K562 (cell line): ENCODE results near the gene HOXB5. TPM values are rescaled to one million over a fixed set of nuclear protein-coding genes. Genes with fewer than 3 reads are reported as not detected.

Experiments
- ATAC-seq: fragments of 200-7000 bp; cut with Tn5 transposase; 3 replicates; pipeline ENCODE4 v1.9.1; 2020; ENCODE audit warnings: moderate library complexity
- BruUV-seq: library from RNA; stranded (reverse); fragments of 400-500 nt; replicated peaks from 2 replicates; lab custom pipeline; 2021; lab: Mats Ljungman, UMichigan
- CTCF ChIA-PET: fragments of 300-600 bp; formaldehyde crosslinking; extraction: SDS; loops from one replicate; lab custom pipeline; 2021; ENCODE audit warnings: low intra/inter-chr PET ratio; lab: Yijun Ruan, JAX
- POLR2A ChIA-PET: fragments of 300-600, 350-650 bp; sonication (Branson Sonifier 250); formaldehyde crosslinking; extraction: SDS; loops from one replicate; lab custom pipeline; 2021; ENCODE audit warnings: antibody characterized with exemption, inconsistent platforms; lab: Yijun Ruan, JAX
- DNase-seq, 4 experiments: peaks; one replicate each; pipeline versions ENCODE4 v3.0.0 to v3.0.0-alpha.2; 2011 to 2018; ENCODE audit warnings: low spot score in 3 of 4, mixed read lengths in 3 of 4; ENCODE audit errors: extremely low read depth in 1 of 4
- FAIRE-seq: peaks from 2 replicates; lab custom pipeline; 2011; peaks lifted over from hg19 to GRCh38; lab: Jason Lieb, UNC
- H2AFZ ChIP-seq: 2 replicates; pipeline ENCODE4 v1.6.0; 2011; ENCODE audit warnings: low read depth, low read length, control low read depth, inconsistent platforms
- H3K27ac ChIP-seq: fragments of 200-600 bp; 3 replicates; pipeline ENCODE4 v1.8.0; 2011; ENCODE audit warnings: low read depth, mild to moderate bottlenecking, control low read depth, inconsistent platforms, low read length, moderate library complexity, mixed read lengths; ENCODE audit errors: extremely low read depth
- H3K27me3 ChIP-seq, 2 experiments: fragments of 300-600 bp in 1 of 2; 2 replicates in 1 of 2; 3 replicates in 1 of 2; pipeline versions ENCODE4 v1.6.0 to v1.8.0; 2011; ENCODE audit warnings: inconsistent platforms in 2 of 2, low read length in 2 of 2, mild to moderate bottlenecking in 1 of 2, mixed read lengths in 1 of 2, moderate library complexity in 1 of 2; ENCODE audit not compliant: control insufficient read depth in 2 of 2, insufficient read depth in 2 of 2
- H3K36me3 ChIP-seq: fragments of 300-600 bp; 3 replicates; pipeline ENCODE4 v1.8.0; 2011; ENCODE audit warnings: mild to moderate bottlenecking, low read length, inconsistent platforms; ENCODE audit not compliant: control insufficient read depth, insufficient read depth
- H3K4me1 ChIP-seq, 2 experiments: fragments of 200-600 bp in 1 of 2; replicated peaks in 1 of 2; 2 replicates in 1 of 2; 3 replicates in 1 of 2; pipeline versions ENCODE4 v1.5.1 to v1.8.0; 2011; ENCODE audit warnings: inconsistent platforms in 2 of 2, low read length in 2 of 2, mild to moderate bottlenecking in 1 of 2, mixed read lengths in 1 of 2, moderate library complexity in 1 of 2; ENCODE audit not compliant: control insufficient read depth in 2 of 2, insufficient read depth in 2 of 2
- H3K4me2 ChIP-seq: 2 replicates; pipeline ENCODE4 v1.6.1; 2011; ENCODE audit warnings: low read length, control low read depth, inconsistent platforms, mixed read lengths; ENCODE audit not compliant: insufficient read depth
- H3K4me3 ChIP-seq: fragments of 200-600 bp; sonication (generic), shearing (Covaris generic); 2 replicates; pipeline ENCODE4 v1.5.1; 2016; ENCODE audit warnings: control low read depth, inconsistent platforms
- H3K79me2 ChIP-seq: fragments of 200-600 bp; 3 replicates; pipeline ENCODE4 v1.8.0; 2011; ENCODE audit warnings: low read length, inconsistent platforms; ENCODE audit not compliant: control insufficient read depth, insufficient read depth
- H3K9ac ChIP-seq, 2 experiments: 2 replicates each; pipeline versions ENCODE4 v1.6.0 to v1.6.1; 2011; ENCODE audit warnings: low read depth in 2 of 2, low read length in 2 of 2, control low read depth in 1 of 2, inconsistent platforms in 1 of 2, mild to moderate bottlenecking in 1 of 2, mixed read lengths in 1 of 2; ENCODE audit not compliant: insufficient read depth in 1 of 2
- H3K9me1 ChIP-seq: one replicate; pipeline ENCODE4 v1.6.0; 2011; ENCODE audit warnings: inconsistent platforms, mild to moderate bottlenecking, low read length, moderate library complexity; ENCODE audit not compliant: control insufficient read depth, insufficient read depth
- H3K9me3 ChIP-seq: replicated peaks from 2 replicates; pipeline ENCODE4 v1.5.1; 2011; ENCODE audit warnings: low read depth, low read length, inconsistent platforms; ENCODE audit not compliant: control insufficient read depth, insufficient read depth
- H4K20me1 ChIP-seq: replicated peaks from 2 replicates; pipeline ENCODE4 v1.6.1; 2011; ENCODE audit warnings: low read length, inconsistent platforms, mixed read lengths; ENCODE audit not compliant: control insufficient read depth, insufficient read depth
- OTX1 ChIP-seq: fragments of 450-650 bp; formaldehyde crosslinking; IDR thresholded peaks from 2 replicates; pipeline ENCODE4 v1.4.0; 2022; ENCODE audit warnings: mild to moderate bottlenecking
- SREBF1 ChIP-seq: fragments of 150-350 bp; IDR thresholded peaks from 2 replicates; pipeline ENCODE4 v1.6.1; 2014; ENCODE audit warnings: antibody characterized with exemption, low read depth, low read length, borderline replicate concordance
- ZBTB40 ChIP-seq, 2 experiments: fragments of 450-650 bp in 1 of 2; sonication (generic) in 1 of 2; formaldehyde crosslinking in 1 of 2; IDR thresholded peaks; 2 replicates each; pipeline versions ENCODE4 v1.7.1 to v1.9.0; 2016 to 2022; ENCODE audit warnings: inconsistent platforms in 1 of 2, mild to moderate bottlenecking in 1 of 2, missing genetic modification reagents in 1 of 2
- WGBS: fragments of 100-300 bp; shearing (Covaris generic); methylation state at CpG from one replicate; pipeline ENCODE4 v1.1.6; 2016; ENCODE audit warnings: low coverage, mixed read lengths; ENCODE audit not compliant: insufficient coverage; ENCODE audit errors: missing lambda C conversion rate; 5-methylcytosine and 5-hydroxymethylcytosine counted together
- in situ Hi-C: fragments of 300-500 bp; cut with MboI; formaldehyde crosslinking; loops from 4 replicates; pipeline ENCODE4 v1.15.0; 2018; ENCODE audit warnings: inconsistent platforms, mixed read lengths
- intact Hi-C: fragments of 100-400 bp; cut with micrococcal nuclease; formaldehyde crosslinking; loops from 2 replicates; pipeline ENCODE4 v1.14.2; 2022
- polyA plus RNA-seq, 8 experiments: library from polyadenylated mRNA; depleted of rRNA in 4 of 8; stranded (reverse) in 5 of 8; unstranded in 3 of 8; fragments of >200 nt; fragmentation: Nextera tagmentation in 2 of 8; fragmentation: Illumina TruSeq in 1 of 8; extraction: Ambion mirVana in 2 of 8; extraction: Trizol in 1 of 8; gene quantifications; 2 replicates each; pipeline versions ENCODE4 v1.2.1 to v1.2.3, GENCODE V29; 2011 to 2014; ENCODE audit warnings: inconsistent platforms in 1 of 8, missing spikeins in 1 of 8
- total RNA-seq, 7 experiments: library from RNA; depleted of rRNA in 6 of 7; stranded (reverse); fragments of >200 nt in 6 of 7; fragmentation: Illumina TruSeq in 2 of 7; extraction: Trizol in 2 of 7; gene quantifications; 2 replicates each; pipeline versions ENCODE4 v1.2.1 to v1.2.3, GENCODE V29; 2011 to 2021; ENCODE audit warnings: low replicate concordance in 1 of 7
- TF ChIP-seq, protein P1 (sequence below): fragments of 250-450 bp; sonication (Bioruptor Pico); IDR thresholded peaks from 2 replicates; pipeline ENCODE4 v1.5.0; 2022; ENCODE audit warnings: mild to moderate bottlenecking
- TF ChIP-seq, protein P2 (sequence below): sonication (generic); formaldehyde crosslinking; IDR thresholded peaks from 2 replicates; pipeline ENCODE4 v1.8.1; 2022; ENCODE audit warnings: missing genetic modification reagents

The HOXB5 gene
- total and polyA plus RNA-seq, 9 of the 15 experiments (the other 6 are each of a cell fraction or from before 2014, with no cell fraction given) = 0.24 to 2.7 (median 0.65) TPM

DNA sequence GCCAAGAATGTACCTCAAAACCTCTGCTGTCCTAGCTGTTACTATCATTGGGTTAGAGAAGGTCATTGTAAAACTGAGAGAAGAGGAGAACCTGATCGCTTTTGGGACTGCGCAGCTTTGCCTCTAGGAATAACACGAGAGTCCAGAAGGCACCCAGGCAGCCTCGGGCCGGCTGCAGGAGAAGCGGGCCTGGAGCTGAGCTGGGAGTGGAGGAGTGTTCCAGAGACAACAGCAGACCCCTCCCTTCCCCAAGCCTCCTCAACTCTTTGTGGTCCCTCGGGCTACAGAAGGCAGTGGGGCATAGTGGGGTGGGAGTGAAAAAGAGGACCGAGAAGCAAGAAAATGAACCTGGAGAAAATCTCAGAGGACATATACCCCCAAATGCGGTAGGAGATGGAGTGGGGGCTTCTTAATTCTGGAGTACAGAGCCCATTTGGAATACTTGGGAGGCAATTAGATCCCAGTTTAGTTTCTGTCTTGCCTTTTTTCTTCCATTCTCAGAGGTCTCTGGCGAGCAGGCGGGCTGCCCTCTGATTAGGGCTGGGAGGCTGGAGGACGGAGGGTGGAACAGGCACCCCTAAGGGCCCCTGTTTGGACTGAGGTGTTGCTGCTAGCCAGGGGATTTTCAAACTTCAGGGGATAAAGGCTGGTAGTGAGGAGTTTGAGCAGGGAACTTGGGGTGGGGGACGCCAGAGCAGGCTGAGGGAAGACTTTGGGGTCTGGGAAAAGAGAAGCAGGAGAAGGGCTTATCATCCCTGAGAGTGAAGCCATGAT lies 35.3 kb downstream of the HOXB5 start:
- no peak for DNase-seq
- H3K27me3 ChIP-seq = no peaks in the 10 kb centered on the region
- no peaks in the 10 kb centered on the region for H4K20me1 ChIP-seq
- no peak overlapping the region for H3K4me2 ChIP-seq
- BruUV-seq = no TSS peak
- peaks cover 72% of the 10 kb centered on the region; the same call in 2 of the 3 replicates for H3K36me3 ChIP-seq
- ChIA-PET CTCF (no interaction called here), POLR2A (interaction anchor here (0.5 to 3.4 kb wide), 3 partner anchors 8 to 22 kb away, joined by 3 to 21 read pairs (median 4); no protein-coding TSS in a partner anchor)
- H3K9ac ChIP-seq = peak overlapping the region in 1 of 2 experiments; percentile 80; a peak in 2 of 4 replicates
- no peak overlapping the region for H2AFZ ChIP-seq
- H3K4me1 ChIP-seq = peaks cover 41 to 44% of the 10 kb centered on the region in 2 experiments
- peaks cover 6% of the 10 kb centered on the region for H3K9me1 ChIP-seq
- intact Hi-C loops (no loop called here), in situ Hi-C loops (no loop called here)
- peak overlapping the region; percentile 2; the same call in 1 of the 3 replicates for H3K27ac ChIP-seq
- WGBS = 72% methylated on average over 13 of the region's 13 CpGs
- no peaks in the 10 kb centered on the region for H3K9me3 ChIP-seq
- ATAC-seq = no peak
- no peak for FAIRE-seq
- H3K4me3 ChIP-seq = no peak overlapping the region
- peaks cover 51% of the 10 kb centered on the region for H3K79me2 ChIP-seq
- TF ChIP-seq ZBTB40 (IDR thresholded peaks at IDR 0.05) (no peak), ZBTB40 (CRISPR knock-in tag; IDR thresholded peaks at IDR 0.05) (no peak), SREBF1 (no peak), OTX1 (no peak)
- TF ChIP-seq, protein P1, sequence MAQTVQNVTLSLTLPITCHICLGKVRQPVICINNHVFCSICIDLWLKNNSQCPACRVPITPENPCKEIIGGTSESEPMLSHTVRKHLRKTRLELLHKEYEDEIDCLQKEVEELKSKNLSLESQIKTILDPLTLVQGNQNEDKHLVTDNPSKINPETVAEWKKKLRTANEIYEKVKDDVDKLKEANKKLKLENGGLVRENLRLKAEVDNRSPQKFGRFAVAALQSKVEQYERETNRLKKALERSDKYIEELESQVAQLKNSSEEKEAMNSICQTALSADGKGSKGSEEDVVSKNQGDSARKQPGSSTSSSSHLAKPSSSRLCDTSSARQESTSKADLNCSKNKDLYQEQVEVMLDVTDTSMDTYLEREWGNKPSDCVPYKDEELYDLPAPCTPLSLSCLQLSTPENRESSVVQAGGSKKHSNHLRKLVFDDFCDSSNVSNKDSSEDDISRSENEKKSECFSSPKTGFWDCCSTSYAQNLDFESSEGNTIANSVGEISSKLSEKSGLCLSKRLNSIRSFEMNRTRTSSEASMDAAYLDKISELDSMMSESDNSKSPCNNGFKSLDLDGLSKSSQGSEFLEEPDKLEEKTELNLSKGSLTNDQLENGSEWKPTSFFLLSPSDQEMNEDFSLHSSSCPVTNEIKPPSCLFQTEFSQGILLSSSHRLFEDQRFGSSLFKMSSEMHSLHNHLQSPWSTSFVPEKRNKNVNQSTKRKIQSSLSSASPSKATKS (CRISPR knock-in tag) = no peak
- TF ChIP-seq, protein P2, sequence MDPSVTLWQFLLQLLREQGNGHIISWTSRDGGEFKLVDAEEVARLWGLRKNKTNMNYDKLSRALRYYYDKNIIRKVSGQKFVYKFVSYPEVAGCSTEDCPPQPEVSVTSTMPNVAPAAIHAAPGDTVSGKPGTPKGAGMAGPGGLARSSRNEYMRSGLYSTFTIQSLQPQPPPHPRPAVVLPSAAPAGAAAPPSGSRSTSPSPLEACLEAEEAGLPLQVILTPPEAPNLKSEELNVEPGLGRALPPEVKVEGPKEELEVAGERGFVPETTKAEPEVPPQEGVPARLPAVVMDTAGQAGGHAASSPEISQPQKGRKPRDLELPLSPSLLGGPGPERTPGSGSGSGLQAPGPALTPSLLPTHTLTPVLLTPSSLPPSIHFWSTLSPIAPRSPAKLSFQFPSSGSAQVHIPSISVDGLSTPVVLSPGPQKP (CRISPR knock-in tag) = no peak
